ENCODE data around the gene UBTD1.

Gene UBTD1

GRCh38 chr10:97482381-97482780 lies 16.3 kb upstream of the UBTD1 start:
- Histone ChIP-seq H3K4me3 (no peak overlapping the region), H3K27ac (no peak overlapping the region)
- DNase-seq (ENCODE audit: low spot score) = no peak
- no peak for TF ChIP-seq CTCF (IDR thresholded peaks at IDR 0.05)

GRCh38 chr10:97483506-97483905 lies 15.2 kb upstream of the UBTD1 start:
- Histone ChIP-seq H3K27ac (no peak overlapping the region), H3K4me3 (no peak overlapping the region)
- TF ChIP-seq CTCF (IDR thresholded peaks at IDR 0.05) = no peak
- no peak for DNase-seq (ENCODE audit: low spot score)

GRCh38 chr10:97483921-97484320 lies 14.8 kb upstream of the UBTD1 start:
- TF ChIP-seq CTCF (IDR thresholded peaks at IDR 0.05) = no peak
- Histone ChIP-seq H3K27ac (no peak overlapping the region), H3K4me3 (no peak overlapping the region)
- DNase-seq (ENCODE audit: low spot score) = no peak

GRCh38 chr10:97485647-97486281 lies 13.0 kb upstream of the UBTD1 start:
- no peak overlapping the region for H3K4me3 ChIP-seq
- TF ChIP-seq CTCF (IDR thresholded peaks at IDR 0.05) = no peak
- DNase-seq (ENCODE audit: low spot score) = no peak
- no peak overlapping the region for H3K27ac ChIP-seq

- no peak for TF ChIP-seq CTCF (IDR thresholded peaks at IDR 0.05)
- Histone ChIP-seq H3K27ac (peak overlapping the region; percentile 58 to 59), H3K4me3 (no peak overlapping the region)
- no peak for DNase-seq (ENCODE audit: low spot score)
These were observed 8.1 kb upstream of the UBTD1 start for GRCh38 chr10:97490592-97490991.

- no peak for DNase-seq (ENCODE audit: low spot score)
- TF ChIP-seq CTCF (IDR thresholded peaks at IDR 0.05) = no peak
- Histone ChIP-seq H3K27ac (peak overlapping the region in 1 of 2 donors; percentile 12), H3K4me3 (no peak overlapping the region)
These were observed 4.6 kb upstream of the UBTD1 start for GRCh38 chr10:97494151-97494550.

GRCh38 chr10:97494863-97495506 lies 3.7 kb upstream of the UBTD1 start:
- peak overlapping the region; percentile 12 to 24 for H3K27ac ChIP-seq
- no peak for DNase-seq (ENCODE audit: low spot score)
- no peak for TF ChIP-seq CTCF (IDR thresholded peaks at IDR 0.05)
- no peak overlapping the region for H3K4me3 ChIP-seq
